AG09309 (cell line): Measurements from ENCODE around the gene BCL2L12.
"Not testable (repeated sequence)": the region's sequence is repeated elsewhere in the genome, so short reads cannot be mapped to it uniquely, and the experiment has no call there.

Source experiments
- DNase-seq: peaks from one replicate; pipeline ENCODE4 v3.0.0-alpha.2; 2010; ENCODE audit warnings: low read depth
- H3K4me3 ChIP-seq: 2 replicates; pipeline ENCODE4 v1.5.1; 2011; ENCODE audit warnings: mild to moderate bottlenecking, low read depth, low read length, moderate library complexity; ENCODE audit not compliant: control insufficient read depth
- CTCF ChIP-seq: IDR thresholded peaks from 2 replicates; pipeline ENCODE4 v1.5.1; 2011; ENCODE audit warnings: mild to moderate bottlenecking, low read depth, low read length, inconsistent platforms; ENCODE audit not compliant: insufficient read depth, control insufficient read depth; ENCODE audit errors: missing control alignments

The BCL2L12 gene

GRCh38 chr19:49631014-49631588, 34.6 kb upstream of the BCL2L12 start:
- TF ChIP-seq CTCF, result no peak
- H3K4me3 ChIP-seq, result no peak overlapping the region
- DNase-seq, result no peak

GRCh38 chr19:49631610-49632192, 34.0 kb upstream of the BCL2L12 start:
- H3K4me3 ChIP-seq, result no peak overlapping the region
- no peak for TF ChIP-seq CTCF
- DNase-seq, result no peak

GRCh38 chr19:49632576-49632975, 33.2 kb upstream of the BCL2L12 start:
- TF ChIP-seq CTCF, result no peak
- no peak overlapping the region for H3K4me3 ChIP-seq
- DNase-seq, result no peak

GRCh38 chr19:49633273-49633672, 32.5 kb upstream of the BCL2L12 start:
- not testable (repeated sequence) for DNase-seq, H3K4me3 ChIP-seq

GRCh38 chr19:49635530-49636232, 30.1 kb upstream of the BCL2L12 start:
- TF ChIP-seq CTCF, result no peak
- DNase-seq, result no peak
- H3K4me3 ChIP-seq, result no peak overlapping the region

- H3K4me3 ChIP-seq, result no peak overlapping the region
- DNase-seq, result no peak
- TF ChIP-seq CTCF, result no peak
Measured at GRCh38 chr19:49636233-49636932, 29.4 kb upstream of the BCL2L12 start.
